ENCODE data around the gene ST6GALNAC5.
"Not testable (repeated sequence)": the region's sequence is repeated elsewhere in the genome, so short reads cannot be mapped to it uniquely, and the experiment has no call there.

Gene ST6GALNAC5

GRCh38 chr1:76868154-76868882, 1.0 kb downstream of the ST6GALNAC5 start:
- DNase-seq = no peak

- no peak for DNase-seq
Observed at GRCh38 chr1:76868916-76869315, 1.6 kb downstream of the ST6GALNAC5 start.

- no peak for DNase-seq
Observed at GRCh38 chr1:76870037-76870436, 2.8 kb downstream of the ST6GALNAC5 start.

GRCh38 chr1:76871355-76871974, 4.2 kb downstream of the ST6GALNAC5 start:
- no peak for DNase-seq

- DNase-seq = no peak
Observed at GRCh38 chr1:76872944-76873343, 5.7 kb downstream of the ST6GALNAC5 start.

GRCh38 chr1:76876655-76877395, 9.5 kb downstream of the ST6GALNAC5 start:
- DNase-seq = no peak

- DNase-seq = not testable (repeated sequence)
Observed at GRCh38 chr1:76879014-76879413, 11.7 kb downstream of the ST6GALNAC5 start.

- DNase-seq = no peak
Observed at GRCh38 chr1:76881762-76882161, 14.5 kb downstream of the ST6GALNAC5 start.

GRCh38 chr1:76891931-76892622, 24.8 kb downstream of the ST6GALNAC5 start:
- DNase-seq = no peak

GRCh38 chr1:76892675-76893074, 25.4 kb downstream of the ST6GALNAC5 start:
- no peak for DNase-seq

- peak; percentile 32 for DNase-seq
Observed at GRCh38 chr1:76901158-76901767, 34.0 kb downstream of the ST6GALNAC5 start.

- no peak for DNase-seq
Observed at GRCh38 chr1:76905876-76906595, 38.8 kb downstream of the ST6GALNAC5 start.

GRCh38 chr1:76909311-76909710, 42.0 kb downstream of the ST6GALNAC5 start:
- DNase-seq = no peak

- no peak for DNase-seq
Observed at GRCh38 chr1:76919085-76919484, 51.8 kb downstream of the ST6GALNAC5 start.

GRCh38 chr1:76921590-76921989, 54.3 kb downstream of the ST6GALNAC5 start:
- no peak for DNase-seq

GRCh38 chr1:76925825-76926224, 58.5 kb downstream of the ST6GALNAC5 start:
- DNase-seq = no peak

GRCh38 chr1:76928522-76928921, 61.2 kb downstream of the ST6GALNAC5 start:
- no peak for DNase-seq

GRCh38 chr1:76929136-76929535, 61.9 kb downstream of the ST6GALNAC5 start:
- DNase-seq = no peak

GRCh38 chr1:76933847-76934815, 66.9 kb downstream of the ST6GALNAC5 start:
- DNase-seq = no peak

GRCh38 chr1:76938304-76938703, 71.0 kb downstream of the ST6GALNAC5 start:
- DNase-seq = no peak
